SU-DHL-6 (cell line): Measurements from ENCODE around the gene RABGAP1.

Experiments used
- CTCF ChIP-seq: fragments of 200-600 bp; sonication (generic); IDR thresholded peaks from one replicate; pipeline ENCODE4 v1.5.1; 2017; ENCODE audit warnings: antibody characterized with exemption, mild to moderate bottlenecking, low read length, moderate library complexity; ENCODE audit not compliant: insufficient read depth, poor library complexity, severe bottlenecking
- EZH2phosphoT487 ChIP-seq: fragments of 200-600 bp; sonication (generic), shearing (Covaris generic); conservative IDR thresholded peaks from 2 replicates; pipeline ENCODE4 v1.6.1; 2018; ENCODE audit warnings: mild to moderate bottlenecking, antibody characterized with exemption, low read length, moderate library complexity, mixed read lengths

- no peak for TF ChIP-seq CTCF
- no peak for TF ChIP-seq EZH2phosphoT487
Observed at GRCh38 chr9:123135430-123135829, 194.6 kb downstream of the RABGAP1 start.
